K562 (cell line): ENCODE measurements around the gene SORCS1.

Experiments used
- ATF3 ChIP-seq, 2 experiments: fragments of 450-650 bp in 1 of 2; sonication (generic) in 1 of 2; formaldehyde crosslinking in 1 of 2; IDR thresholded peaks in 1 of 2; conservative IDR thresholded peaks in 1 of 2; 2 replicates each; pipeline versions ENCODE4 v1.6.1 to v1.8.1; 2016 to 2023; ENCODE audit warnings: mild to moderate bottlenecking in 2 of 2, moderate library complexity in 2 of 2, inconsistent platforms in 1 of 2, missing genetic modification reagents in 1 of 2
- CTCF ChIP-seq, 3 experiments: IDR thresholded peaks in 2 of 3; conservative IDR thresholded peaks in 1 of 3; 2 replicates each; pipeline ENCODE4 v1.5.1; 2011 to 2012; ENCODE audit warnings: low read length in 3 of 3, mild to moderate bottlenecking in 3 of 3, control low read depth in 2 of 3, improper control_type of control experiment in 1 of 3, inconsistent platforms in 1 of 3, low read depth in 1 of 3, mixed read lengths in 1 of 3, moderate library complexity in 1 of 3; ENCODE audit not compliant: insufficient read depth in 2 of 3
- ELF1 ChIP-seq: fragments of 200-800 bp; sonication (Bioruptor generic); IDR thresholded peaks from 2 replicates; pipeline ENCODE4 v1.6.1; 2016; ENCODE audit warnings: missing genetic modification characterization, missing compliant biosample characterization
- EZH2 ChIP-seq: IDR thresholded peaks from 2 replicates; pipeline ENCODE4 v1.6.1; 2012; ENCODE audit warnings: low read depth, mild to moderate bottlenecking, inconsistent platforms, low read length, borderline replicate concordance
- MAX ChIP-seq: sonication (generic); formaldehyde crosslinking; IDR thresholded peaks from 2 replicates; pipeline ENCODE4 v1.9.0; 2022; ENCODE audit warnings: mild to moderate bottlenecking, missing genetic modification reagents
- MCM5 ChIP-seq: fragments of 450-650 bp; IDR thresholded peaks from 2 replicates; pipeline ENCODE4 v1.6.1; 2016; ENCODE audit warnings: low read depth
- SMAD3 ChIP-seq: fragments of 450-650 bp; formaldehyde crosslinking; conservative IDR thresholded peaks from 2 replicates; pipeline ENCODE4 v1.4.0; 2020; ENCODE audit warnings: mild to moderate bottlenecking

GRCh38 chr10:107085665-107086525, 78.6 kb downstream of the SORCS1 start:
- TF ChIP-seq EZH2, result no peak
- no peak for TF ChIP-seq MCM5
- no peak for TF ChIP-seq ELF1
- no peak for TF ChIP-seq SMAD3 (CRISPR knock-in tag)
- no peak for TF ChIP-seq ATF3 (IDR thresholded peaks at IDR 0.05)
- no peak for TF ChIP-seq ATF3 (CRISPR knock-in tag; conservative IDR thresholded peaks at IDR 0.05)
- TF ChIP-seq MAX, result no peak
- no peak for TF ChIP-seq CTCF (IDR thresholded peaks at IDR 0.05 in 2 of 3, conservative IDR thresholded peaks at IDR 0.05 in 1 of 3; ENCODE audit: insufficient read depth in 2 of 3, low read depth in 1 of 3, low read length in 3 of 3)
